GM12878 (cell line): ENCODE data around the gene TAS2R38. TPM values are rescaled to one million over a fixed set of nuclear protein-coding genes. Genes with fewer than 3 reads are reported as not detected.

Experiments
- ATAC-seq: fragments of 200-7000 bp; cut with Tn5 transposase; 3 replicates; pipeline ENCODE4 v1.9.1; 2020; ENCODE audit warnings: mild to moderate bottlenecking, moderate library complexity
- BruUV-seq: library from RNA; stranded (reverse); fragments of 400-500 nt; replicated peaks from 2 replicates; lab custom pipeline; 2021; lab: Mats Ljungman, UMichigan
- CTCF ChIA-PET: fragments of 300-600 bp; sonication (Branson Sonifier 250); formaldehyde crosslinking; extraction: SDS; loops from one replicate; lab custom pipeline; 2021; ENCODE audit warnings: inconsistent platforms; lab: Yijun Ruan, JAX
- POLR2A ChIA-PET: fragments of 350-600 bp; formaldehyde crosslinking; extraction: SDS; loops from one replicate; lab custom pipeline; 2021; ENCODE audit warnings: inconsistent platforms; lab: Charles Lee
- RAD21 ChIA-PET: fragments of 300-600 bp; sonication (Branson Sonifier 250); formaldehyde crosslinking; loops from one replicate; lab custom pipeline; 2023; ENCODE audit warnings: antibody characterized with exemption; ENCODE audit not compliant: unreplicated experiment; lab: Charles Lee
- SMC1A ChIA-PET: fragments of 300-600 bp; sonication (Branson Sonifier 250); formaldehyde crosslinking; loops from one replicate; lab custom pipeline; 2023; ENCODE audit not compliant: unreplicated experiment, uncharacterized antibody; lab: Charles Lee
- DNase-seq: peaks from one replicate; pipeline ENCODE4 v3.0.0-alpha.2; 2011; ENCODE audit warnings: low read depth, low spot score
- FAIRE-seq: peaks from 3 replicates; lab custom pipeline; 2011; peaks lifted over from hg19 to GRCh38; lab: Jason Lieb, UNC
- H2AFZ ChIP-seq: 2 replicates; pipeline ENCODE4 v1.6.0; 2011; ENCODE audit warnings: low read depth, low read length, control low read depth; ENCODE audit not compliant: control insufficient read depth
- H3K27ac ChIP-seq: 2 replicates; pipeline ENCODE4 v1.5.1; 2011; ENCODE audit warnings: control low read depth; ENCODE audit not compliant: control insufficient read depth, insufficient read depth
- H3K27me3 ChIP-seq, 2 experiments: replicated peaks in 1 of 2; 2 replicates each; pipeline versions ENCODE4 v1.6.0 to v1.6.1; 2011; ENCODE audit warnings: low read length in 1 of 2; ENCODE audit not compliant: control insufficient read depth in 2 of 2, insufficient read depth in 2 of 2
- H3K36me3 ChIP-seq, 2 experiments: 2 replicates each; pipeline ENCODE4 v1.5.1; 2011; ENCODE audit warnings: low read length in 1 of 2; ENCODE audit not compliant: control insufficient read depth in 2 of 2, insufficient read depth in 2 of 2
- H3K4me1 ChIP-seq: 2 replicates; pipeline ENCODE4 v1.6.1; 2011; ENCODE audit warnings: mild to moderate bottlenecking, low read length, moderate library complexity, mixed read lengths; ENCODE audit not compliant: control insufficient read depth, insufficient read depth
- H3K4me2 ChIP-seq: 2 replicates; pipeline ENCODE4 v1.6.0; 2011; ENCODE audit warnings: control low read depth; ENCODE audit not compliant: control insufficient read depth, insufficient read depth
- H3K4me3 ChIP-seq: fragments of 200-600 bp; sonication (generic); 2 replicates; pipeline ENCODE4 v1.5.1; 2016
- H3K79me2 ChIP-seq: 2 replicates; pipeline ENCODE4 v1.6.0; 2011; ENCODE audit warnings: low read length; ENCODE audit not compliant: control insufficient read depth, insufficient read depth
- H3K9ac ChIP-seq: 2 replicates; pipeline ENCODE4 v1.8.0; 2011; ENCODE audit warnings: low read length, control low read depth, mixed read lengths; ENCODE audit not compliant: control insufficient read depth, insufficient read depth
- H3K9me3 ChIP-seq: replicated peaks from 3 replicates; pipeline ENCODE4 v1.5.1; 2011; ENCODE audit warnings: mild to moderate bottlenecking, low read length; ENCODE audit not compliant: control insufficient read depth, insufficient read depth
- H4K20me1 ChIP-seq: 2 replicates; pipeline ENCODE4 v1.6.0; 2011; ENCODE audit not compliant: control insufficient read depth, insufficient read depth
- ATF2 ChIP-seq: IDR thresholded peaks from 2 replicates; pipeline ENCODE4 v1.6.1; 2012; ENCODE audit warnings: low read length, inconsistent platforms
- CEBPZ ChIP-seq: fragments of 150-350 bp; IDR thresholded peaks from 2 replicates; pipeline ENCODE4 v1.6.1; 2016; ENCODE audit warnings: low read depth, low read length
- CTCF ChIP-seq, 3 experiments: IDR thresholded peaks in 2 of 3; conservative IDR thresholded peaks in 1 of 3; 2 replicates each; pipeline ENCODE4 v1.5.1; 2011; ENCODE audit warnings: low read depth in 3 of 3, low read length in 3 of 3, mild to moderate bottlenecking in 3 of 3, control low read depth in 2 of 3, moderate library complexity in 2 of 3, inconsistent platforms in 1 of 3, mixed read lengths in 1 of 3; ENCODE audit not compliant: control insufficient read depth in 2 of 3, insufficient read depth in 1 of 3; ENCODE audit errors: extremely low read depth in 1 of 3
- ELK1 ChIP-seq: IDR thresholded peaks from 2 replicates; pipeline ENCODE4 v1.6.1; 2012; ENCODE audit warnings: low read depth, low read length, improper control_type of control experiment
- EZH2 ChIP-seq: IDR thresholded peaks from 2 replicates; pipeline ENCODE4 v1.6.1; 2012; ENCODE audit warnings: low read depth, mild to moderate bottlenecking, control low read depth, inconsistent platforms, low read length, borderline replicate concordance; ENCODE audit not compliant: control insufficient read depth
- IRF3 ChIP-seq: fragments of 450-650 bp; IDR thresholded peaks from 2 replicates; pipeline ENCODE4 v1.6.1; 2014; ENCODE audit warnings: mild to moderate bottlenecking
- LARP7 ChIP-seq: fragments of 450-650 bp; IDR thresholded peaks from 2 replicates; pipeline ENCODE4 v1.6.1; 2017; ENCODE audit warnings: mild to moderate bottlenecking
- PAX5 ChIP-seq: IDR thresholded peaks from 2 replicates; pipeline ENCODE4 v1.6.1; 2011; ENCODE audit warnings: low read depth, low read length, borderline replicate concordance
- SREBF2 ChIP-seq: IDR thresholded peaks from 2 replicates; pipeline ENCODE4 v1.6.1; 2012; ENCODE audit warnings: mild to moderate bottlenecking, low read length
- YY1 ChIP-seq: IDR thresholded peaks from 2 replicates; pipeline ENCODE4 v1.6.1; 2011; ENCODE audit warnings: low read depth, mild to moderate bottlenecking, low read length
- ZBTB4 ChIP-seq: fragments of 450-650 bp; formaldehyde crosslinking; IDR thresholded peaks from 2 replicates; pipeline ENCODE4 v1.4.0; 2022; ENCODE audit warnings: mild to moderate bottlenecking, moderate library complexity
- ZNF24 ChIP-seq: fragments of 450-650 bp; IDR thresholded peaks from 2 replicates; pipeline ENCODE4 v1.6.1; 2017; ENCODE audit warnings: antibody characterized with exemption, mild to moderate bottlenecking
- WGBS: methylation state at CpG from one replicate; pipeline ENCODE4 v1.1.6; 2016; ENCODE audit warnings: low lambda C conversion rate; ENCODE audit not compliant: insufficient replicate concordance, insufficient coverage; ENCODE audit errors: missing lambda C conversion rate; 5-methylcytosine and 5-hydroxymethylcytosine counted together
- in situ Hi-C: fragments of 300-500 bp; cut with MboI; formaldehyde crosslinking; loops from 9 replicates; pipeline ENCODE4 v1.14.3; 2018; ENCODE audit warnings: mixed read lengths
- intact Hi-C: fragments of 100-400 bp; cut with micrococcal nuclease; formaldehyde crosslinking; loops from one replicate; pipeline ENCODE4 v1.14.2; 2022; ENCODE audit not compliant: unreplicated experiment
- polyA plus RNA-seq, 11 experiments: library from polyadenylated mRNA; depleted of rRNA in 4 of 11; unstranded in 6 of 11; stranded (reverse) in 5 of 11; fragments of >200 nt; fragmentation: Nextera tagmentation in 4 of 11; fragmentation: Illumina TruSeq in 1 of 11; extraction: Ambion mirVana in 4 of 11; extraction: Trizol in 1 of 11; gene quantifications; 1 replicate in 1 of 11; 2 replicates in 10 of 11; pipeline versions ENCODE4 v1.2.1 to v1.2.3, GENCODE V29; 2011 to 2016; ENCODE audit warnings: inconsistent platforms in 2 of 11, missing spikeins in 2 of 11, low read depth in 1 of 11
- total RNA-seq, 4 experiments: library from RNA; depleted of rRNA in 3 of 4; stranded (reverse); fragments of >200 nt in 3 of 4; fragmentation: Illumina TruSeq in 1 of 4; extraction: Trizol in 1 of 4; gene quantifications; 2 replicates each; pipeline versions ENCODE4 v1.2.1 to v1.2.3, GENCODE V29; 2013 to 2021

TAS2R38 gene
- total and polyA plus RNA-seq, 10 of the 15 experiments (the other 5 are each of a cell fraction or from before 2014, with no cell fraction given), result not detected

- no peaks in the 10 kb centered on the region for H3K4me1 ChIP-seq
- H3K9ac ChIP-seq, result no peak overlapping the region
- RAD21 ChIA-PET, result no interaction called here
- POLR2A ChIA-PET, result no interaction called here
- no peak overlapping the region for H3K4me2 ChIP-seq
- CTCF ChIA-PET, result no interaction called here
- H3K4me3 ChIP-seq, result no peak overlapping the region
- no peaks in the 10 kb centered on the region for H3K36me3 ChIP-seq
- DNase-seq (no peak), FAIRE-seq (no peak), ATAC-seq (no peak)
- H3K27me3 ChIP-seq, result no peaks in the 10 kb centered on the region
- in situ Hi-C loops (loop anchor here (10.0 kb wide), 1 partner anchor 326 kb away; no protein-coding TSS in a partner anchor), intact Hi-C loops (no loop called here)
- SMC1A ChIA-PET, result no interaction called here
- WGBS, result 0% methylated on average over 1 of the region's 1 CpG
- no peaks in the 10 kb centered on the region for H4K20me1 ChIP-seq
- BruUV-seq, result no TSS peak
- H3K9me3 ChIP-seq, result no peaks in the 10 kb centered on the region
- no peak overlapping the region for H3K27ac ChIP-seq
- H2AFZ ChIP-seq, result no peak overlapping the region
- no peaks in the 10 kb centered on the region for H3K79me2 ChIP-seq
- TF ChIP-seq PAX5 (no peak), SREBF2 (no peak), ZBTB4 (CRISPR knock-in tag) (no peak), ZNF24 (no peak), EZH2 (no peak), CTCF (IDR thresholded peaks at IDR 0.05 in 2 of 3, conservative IDR thresholded peaks at IDR 0.05 in 1 of 3; ENCODE audit: control insufficient read depth in 2 of 3, extremely low read depth in 1 of 3, insufficient read depth in 1 of 3, low read depth in 3 of 3, low read length in 3 of 3) (no peak), IRF3 (no peak), LARP7 (no peak), ELK1 (no peak), YY1 (no peak), CEBPZ (no peak), ATF2 (no peak)
Measured at GRCh38 chr7:141978351-141978750, 4.8 kb upstream of the TAS2R38 start.
